Inflammatory macrophage treated with lipopolysaccharide for 1 hour (primary cell): ENCODE results near the gene NBEA.
A peak's percentile ranks its signal among the peaks of the same experiment; 100 is the strongest.
"Not testable (repeated sequence)": the region's sequence is repeated elsewhere in the genome, so short reads cannot be mapped to it uniquely, and the experiment has no call there.

Experiments used
- DNase-seq, 2 donors: peaks; one replicate each; pipeline ENCODE4 v3.0.0-alpha.2; 2020 to 2022

The NBEA gene

GRCh38 chr13:35092251-35092650 is 150.2 kb downstream of the NBEA start:
- DNase-seq: no peak

GRCh38 chr13:35092751-35093150 is 150.7 kb downstream of the NBEA start:
- DNase-seq: no peak

GRCh38 chr13:35093356-35093755 is 151.3 kb downstream of the NBEA start:
- DNase-seq: no peak

- not testable (repeated sequence) for DNase-seq
Measured at GRCh38 chr13:35106771-35107170, 164.7 kb downstream of the NBEA start.

GRCh38 chr13:35107535-35107934 is 165.5 kb downstream of the NBEA start:
- DNase-seq: no peak

GRCh38 chr13:35113612-35114011 is 171.5 kb downstream of the NBEA start:
- DNase-seq: not testable (repeated sequence)

- DNase-seq: no peak
Measured at GRCh38 chr13:35127466-35127865, 185.4 kb downstream of the NBEA start.

GRCh38 chr13:35129500-35129899 is 187.4 kb downstream of the NBEA start:
- peak; percentile 14 to 56 for DNase-seq

- DNase-seq: no peak
Measured at GRCh38 chr13:35131471-35131870, 189.4 kb downstream of the NBEA start.

GRCh38 chr13:35136585-35136984 is 194.5 kb downstream of the NBEA start:
- DNase-seq: no peak

- peak; percentile 5 to 31 for DNase-seq
Measured at GRCh38 chr13:35139591-35139990, 197.5 kb downstream of the NBEA start.

GRCh38 chr13:35140321-35140720 is 198.3 kb downstream of the NBEA start:
- no peak for DNase-seq

- no peak for DNase-seq
Measured at GRCh38 chr13:35140831-35141230, 198.8 kb downstream of the NBEA start.

GRCh38 chr13:35143123-35143522 is 201.1 kb downstream of the NBEA start:
- DNase-seq: no peak

GRCh38 chr13:35144166-35144890 is 202.3 kb downstream of the NBEA start:
- DNase-seq: peak; percentile 16 to 41

- no peak for DNase-seq
Measured at GRCh38 chr13:35146686-35147085, 204.6 kb downstream of the NBEA start.

- DNase-seq: peak; percentile 42 to 82
Measured at GRCh38 chr13:35157143-35157755, 215.2 kb downstream of the NBEA start.

GRCh38 chr13:35159041-35159440 is 217.0 kb downstream of the NBEA start:
- DNase-seq: peak; percentile 8 to 18

- DNase-seq: no peak
Measured at GRCh38 chr13:35160896-35161295, 218.8 kb downstream of the NBEA start.

- peak; percentile 17 to 25 for DNase-seq
Measured at GRCh38 chr13:35162420-35162819, 220.3 kb downstream of the NBEA start.

GRCh38 chr13:35163674-35164073 is 221.6 kb downstream of the NBEA start:
- no peak for DNase-seq

GRCh38 chr13:35164324-35164932 is 222.4 kb downstream of the NBEA start:
- DNase-seq: peak; percentile 21 to 60

GRCh38 chr13:35165205-35165604 is 223.1 kb downstream of the NBEA start:
- DNase-seq: no peak

GRCh38 chr13:35179494-35179893 is 237.4 kb downstream of the NBEA start:
- DNase-seq: no peak
